Activated CD8-positive, alpha-beta T cell treated with anti-CD3 and anti-CD28 coated beads for 36 hours (primary cell): ENCODE results near the gene SLC22A31. TPM values are rescaled to one million over a fixed set of nuclear protein-coding genes. Genes with fewer than 3 reads are reported as not detected.
A peak's percentile ranks its signal among the peaks of the same experiment; 100 is the strongest.

ENCODE experiments used
- ATAC-seq: fragments of 200-7000 bp; cut with Tn5 transposase; one replicate; pipeline ENCODE4 v1.10.0; 2021; ENCODE audit warnings: mild to moderate bottlenecking, moderate library complexity
- CTCF ChIA-PET: fragments of 350-600 bp; sonication (Branson Sonifier 250); formaldehyde crosslinking; loops from one replicate; lab custom pipeline; 2021; ENCODE audit warnings: antibody characterized with exemption; lab: Charles Lee
- POLR2A ChIA-PET: fragments of 350-600 bp; sonication (Branson Sonifier 250); formaldehyde crosslinking; loops from one replicate; lab custom pipeline; 2021; ENCODE audit warnings: antibody characterized with exemption; lab: Charles Lee
- DNase-seq: peaks from one replicate; pipeline ENCODE4 v3.0.0-alpha.2; 2020
- H3K27ac Mint-ChIP-seq: one replicate; pipeline ENCODE4 v1.8.0; 2021; ENCODE audit warnings: mild to moderate bottlenecking, mixed read lengths
- H3K27me3 Mint-ChIP-seq: one replicate; pipeline ENCODE4 v1.8.0; 2021; ENCODE audit warnings: mixed read lengths
- H3K36me3 Mint-ChIP-seq: one replicate; pipeline ENCODE4 v1.8.0; 2021; ENCODE audit warnings: low read depth, mixed read lengths
- H3K4me1 Mint-ChIP-seq: one replicate; pipeline ENCODE4 v1.8.0; 2021; ENCODE audit warnings: low read depth, mixed read lengths
- H3K4me3 Mint-ChIP-seq: one replicate; pipeline ENCODE4 v1.8.0; 2021; ENCODE audit warnings: mild to moderate bottlenecking, moderate library complexity, mixed read lengths
- H3K9me3 Mint-ChIP-seq: one replicate; pipeline ENCODE4 v1.8.0; 2021; ENCODE audit warnings: mixed read lengths
- intact Hi-C: fragments of 100-400 bp; cut with micrococcal nuclease; formaldehyde crosslinking; loops from one replicate; pipeline ENCODE4 v1.10.0; 2022
- total RNA-seq, 2 experiments: library from RNA; stranded (reverse); gene quantifications; one replicate each; pipeline ENCODE4 v1.2.3, GENCODE V29; 2021
- TF ChIP-seq, protein P1 (sequence below): fragments of 200-600 bp; IDR thresholded peaks from one replicate; pipeline ENCODE4 v1.8.0; 2022; ENCODE audit warnings: antibody characterized with exemption, mild to moderate bottlenecking

SLC22A31 gene
- total RNA-seq, 2 experiments from 2014 or later = 0.16 to 0.20 TPM

DNA sequence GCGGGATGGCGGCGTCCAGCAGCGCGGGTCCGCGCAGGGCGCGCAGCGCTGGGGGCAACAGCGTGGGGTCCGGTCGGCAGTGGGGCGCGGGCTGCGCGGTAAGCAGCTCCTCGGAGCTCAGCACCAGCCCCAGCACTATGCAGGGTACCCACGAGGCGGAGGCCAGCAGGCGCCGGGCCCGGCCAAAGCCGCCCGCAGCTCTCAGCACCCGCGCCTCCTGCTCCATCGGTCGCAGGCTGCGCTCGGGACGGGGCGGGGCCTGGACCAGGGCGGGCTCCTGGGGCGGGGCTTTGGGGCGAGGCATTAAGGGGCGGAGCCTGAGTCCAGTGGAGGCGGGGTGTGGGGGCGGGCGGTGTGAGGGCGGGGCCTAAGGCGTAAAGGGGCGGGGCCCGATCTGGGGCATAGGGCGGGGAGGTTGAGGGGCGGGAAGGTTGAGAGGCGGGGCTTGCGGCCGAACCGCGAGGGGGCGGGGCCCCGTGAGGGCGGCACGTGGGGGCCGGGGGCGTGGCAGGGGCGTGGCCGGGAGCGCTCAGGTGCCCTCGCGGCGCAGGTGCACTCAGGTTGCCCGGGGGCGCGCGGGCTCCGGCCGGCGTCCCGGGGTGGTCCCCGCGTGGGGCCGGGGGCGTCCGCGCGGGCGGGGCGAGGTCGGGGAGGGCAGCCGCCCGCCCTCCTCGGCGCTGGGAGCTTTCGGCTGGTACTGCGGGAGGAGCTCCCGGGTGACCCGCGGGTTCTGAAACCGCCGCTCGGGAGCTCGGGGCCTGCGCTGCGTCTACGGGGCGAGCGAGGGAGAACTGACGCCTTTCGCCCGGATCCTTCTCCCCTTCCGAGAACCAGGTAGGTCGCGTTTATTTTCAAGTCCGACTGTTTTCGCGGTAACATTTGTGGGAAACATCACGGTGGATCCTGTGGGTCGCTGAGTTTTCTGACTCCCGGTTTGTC is 1.4 kb upstream of the SLC22A31 start:
- peak overlapping the region; percentile 47 for H3K4me3 Mint-ChIP-seq
- TF ChIP-seq, protein P1, sequence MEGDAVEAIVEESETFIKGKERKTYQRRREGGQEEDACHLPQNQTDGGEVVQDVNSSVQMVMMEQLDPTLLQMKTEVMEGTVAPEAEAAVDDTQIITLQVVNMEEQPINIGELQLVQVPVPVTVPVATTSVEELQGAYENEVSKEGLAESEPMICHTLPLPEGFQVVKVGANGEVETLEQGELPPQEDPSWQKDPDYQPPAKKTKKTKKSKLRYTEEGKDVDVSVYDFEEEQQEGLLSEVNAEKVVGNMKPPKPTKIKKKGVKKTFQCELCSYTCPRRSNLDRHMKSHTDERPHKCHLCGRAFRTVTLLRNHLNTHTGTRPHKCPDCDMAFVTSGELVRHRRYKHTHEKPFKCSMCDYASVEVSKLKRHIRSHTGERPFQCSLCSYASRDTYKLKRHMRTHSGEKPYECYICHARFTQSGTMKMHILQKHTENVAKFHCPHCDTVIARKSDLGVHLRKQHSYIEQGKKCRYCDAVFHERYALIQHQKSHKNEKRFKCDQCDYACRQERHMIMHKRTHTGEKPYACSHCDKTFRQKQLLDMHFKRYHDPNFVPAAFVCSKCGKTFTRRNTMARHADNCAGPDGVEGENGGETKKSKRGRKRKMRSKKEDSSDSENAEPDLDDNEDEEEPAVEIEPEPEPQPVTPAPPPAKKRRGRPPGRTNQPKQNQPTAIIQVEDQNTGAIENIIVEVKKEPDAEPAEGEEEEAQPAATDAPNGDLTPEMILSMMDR = no peak
- H3K9me3 Mint-ChIP-seq = no peaks in the 10 kb centered on the region
- ChIA-PET CTCF (no interaction called here), POLR2A (no interaction called here)
- peaks cover 13% of the 10 kb centered on the region for H3K4me1 Mint-ChIP-seq
- DNase-seq (peak; percentile 85), ATAC-seq (peak; percentile 96)
- no peaks in the 10 kb centered on the region for H3K36me3 Mint-ChIP-seq
- H3K27me3 Mint-ChIP-seq = peaks cover 41% of the 10 kb centered on the region
- intact Hi-C loops = no loop called here
- H3K27ac Mint-ChIP-seq = no peak overlapping the region

DNA sequence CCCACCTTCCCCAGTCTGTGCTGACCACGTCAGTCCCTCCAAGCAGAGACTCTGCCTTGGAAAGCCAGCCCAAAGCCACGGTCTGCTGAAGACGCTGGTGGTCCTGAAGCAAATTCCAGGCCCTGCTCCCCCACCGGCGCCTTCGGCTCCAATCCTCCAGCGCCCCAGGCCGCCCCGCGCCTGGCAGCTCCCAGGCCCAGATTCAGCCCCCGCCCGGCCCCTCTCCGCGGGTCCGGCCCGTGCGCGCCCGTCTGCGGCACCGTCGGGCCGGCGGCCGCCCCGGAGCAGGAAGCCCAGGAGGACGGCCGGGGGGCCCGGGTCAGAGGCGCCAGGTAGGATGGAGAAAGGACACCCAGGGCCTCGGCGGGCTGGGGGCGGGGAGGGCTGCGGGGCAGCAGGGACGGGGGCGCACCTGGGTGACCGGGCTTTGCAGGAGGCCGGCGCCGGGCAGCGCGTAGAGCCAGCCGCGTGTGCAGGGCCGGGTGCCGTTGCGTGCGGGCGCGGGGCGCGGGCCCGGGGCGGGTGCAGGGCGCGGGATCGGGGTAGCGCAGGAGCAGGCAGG is 594 bp upstream of the SLC22A31 start:
- ChIA-PET CTCF (no interaction called here), POLR2A (no interaction called here)
- Mint-ChIP-seq H3K4me1 (peaks cover 13% of the 10 kb centered on the region), H3K4me3 (peak overlapping the region; percentile 40), H3K27me3 (peaks cover 39% of the 10 kb centered on the region), H3K9me3 (no peaks in the 10 kb centered on the region), H3K27ac (no peak overlapping the region), H3K36me3 (no peaks in the 10 kb centered on the region)
- DNase-seq (no peak), ATAC-seq (no peak)
- TF ChIP-seq, protein P1 = no peak
- intact Hi-C loops = no loop called here

DNA sequence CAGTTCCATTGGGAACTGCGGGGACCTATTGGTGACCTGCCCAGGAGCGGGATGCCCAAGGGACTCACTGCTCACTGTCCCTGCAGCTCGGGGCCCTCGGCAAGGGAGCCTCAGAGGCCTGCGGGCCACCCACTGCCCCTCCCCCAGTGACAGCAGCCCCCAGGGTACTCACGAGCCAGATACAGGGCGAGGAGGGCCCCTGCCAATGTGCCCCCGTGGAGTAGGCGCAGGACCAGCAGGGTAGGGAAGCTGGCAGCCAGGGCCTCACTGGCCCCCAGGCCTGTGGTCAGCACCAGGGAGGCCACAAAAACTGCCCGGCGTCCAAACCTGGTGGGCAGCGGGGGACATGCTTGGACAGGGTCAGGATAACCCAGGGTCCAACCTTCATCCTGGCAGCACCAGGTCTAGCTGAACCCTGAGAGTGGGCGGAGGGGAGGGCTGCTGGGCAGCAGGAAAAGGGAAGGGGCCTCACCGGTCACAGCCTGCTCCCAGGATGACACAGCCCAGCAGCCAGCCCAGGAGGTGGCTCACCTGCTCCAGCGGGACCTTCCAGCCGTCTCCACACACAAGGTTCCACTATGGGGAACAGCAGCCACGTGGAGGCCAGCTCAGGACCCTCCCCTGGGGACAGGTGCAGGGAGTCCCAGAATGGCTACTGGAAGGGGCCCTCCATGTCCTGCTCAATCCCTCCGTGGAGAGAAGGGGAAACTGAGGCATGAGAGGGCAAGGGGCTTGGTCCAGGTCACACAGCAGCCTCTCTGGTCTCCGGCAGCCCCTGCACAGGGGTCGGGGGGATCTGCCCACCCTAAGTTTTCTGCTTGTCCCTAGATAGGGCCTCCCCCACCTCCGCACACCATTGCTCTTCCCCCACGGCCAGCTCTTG is 855 bp downstream of the SLC22A31 start:
- Mint-ChIP-seq H3K36me3 (no peaks in the 10 kb centered on the region), H3K9me3 (no peaks in the 10 kb centered on the region), H3K27me3 (peaks cover 35% of the 10 kb centered on the region), H3K27ac (no peak overlapping the region), H3K4me1 (peaks cover 13% of the 10 kb centered on the region), H3K4me3 (no peak overlapping the region)
- TF ChIP-seq, protein P1 = no peak
- ChIA-PET POLR2A (interaction anchor here (0.9 kb wide), 1 partner anchor 41 kb away, joined by 3 read pairs; no protein-coding TSS in a partner anchor), CTCF (no interaction called here)
- ATAC-seq (no peak), DNase-seq (no peak)
- intact Hi-C loops = no loop called here

DNA sequence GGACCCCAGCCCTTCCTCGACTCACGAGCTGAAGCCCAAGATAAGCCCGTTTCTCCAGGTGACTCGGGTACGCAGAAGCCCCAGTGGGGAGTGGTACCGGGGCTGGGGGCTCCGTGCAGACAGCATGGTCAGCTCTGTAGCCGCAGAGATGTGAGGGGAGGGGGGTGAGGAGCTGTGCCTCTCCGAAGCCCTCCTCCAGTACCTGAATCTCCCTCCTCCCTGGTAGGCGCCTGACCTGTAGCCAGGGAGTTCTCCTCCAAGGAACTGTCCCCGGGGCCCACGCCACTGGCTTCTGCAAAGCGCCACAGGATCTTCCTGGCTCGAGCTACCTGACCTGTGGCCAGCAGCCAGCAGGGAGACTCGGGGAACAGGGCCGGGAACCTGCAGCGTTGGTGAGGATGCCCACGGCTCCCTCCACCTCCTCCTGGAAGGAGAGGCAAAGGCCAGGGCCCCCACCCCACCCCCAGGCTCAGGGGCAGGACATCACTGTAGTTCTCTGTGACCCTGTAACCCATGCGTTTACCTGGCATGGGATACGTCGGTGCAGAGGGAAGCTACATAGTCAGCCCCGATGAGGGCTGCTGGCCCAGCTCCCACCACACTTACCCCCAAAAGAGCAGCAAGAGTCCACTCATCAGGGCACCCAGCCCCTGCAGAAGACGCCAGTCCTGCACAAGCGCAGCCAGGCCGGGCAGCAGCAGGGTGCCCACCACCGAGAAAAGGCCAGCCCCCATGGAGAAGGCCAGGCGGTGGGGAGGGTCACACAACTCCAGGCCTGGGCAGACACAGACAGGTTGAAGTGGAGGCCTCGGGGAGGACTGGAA is 1.7 kb downstream of the SLC22A31 start:
- H3K27me3 Mint-ChIP-seq = peaks cover 28% of the 10 kb centered on the region
- CTCF ChIA-PET = no interaction called here
- POLR2A ChIA-PET = interaction anchor here (0.9 kb wide), 1 partner anchor 42 kb away, joined by 3 read pairs; no protein-coding TSS in a partner anchor
- H3K27ac Mint-ChIP-seq = no peak overlapping the region
- intact Hi-C loops = no loop called here
- H3K4me1 Mint-ChIP-seq = peaks cover 13% of the 10 kb centered on the region
- H3K4me3 Mint-ChIP-seq = no peak overlapping the region
- no peaks in the 10 kb centered on the region for H3K36me3 Mint-ChIP-seq
- no peaks in the 10 kb centered on the region for H3K9me3 Mint-ChIP-seq
- ATAC-seq (no peak), DNase-seq (no peak)
- TF ChIP-seq, protein P1 = no peak
